Fibroblast of lung (primary cell): ENCODE results near the gene B3GLCT.

ENCODE experiments used
- EZH2 ChIP-seq: IDR thresholded peaks from 2 replicates; pipeline ENCODE4 v1.5.1; 2012; ENCODE audit warnings: low read length, control low read depth, mild to moderate bottlenecking; ENCODE audit errors: missing control alignments
- TF ChIP-seq, protein P1 (sequence below), 2 donors: IDR thresholded peaks in 1 of 2; conservative IDR thresholded peaks in 1 of 2; 1 replicate in 1 of 2; 2 replicates in 1 of 2; pipeline ENCODE4 v1.5.1; 2011 to 2012; ENCODE audit warnings: low read length in 2 of 2, control low read depth in 1 of 2, inconsistent platforms in 1 of 2, low read depth in 1 of 2, mild to moderate bottlenecking in 1 of 2

GRCh38 chr13:31276421-31276820 lies 76.6 kb downstream of the B3GLCT start:
- TF ChIP-seq, protein P1, sequence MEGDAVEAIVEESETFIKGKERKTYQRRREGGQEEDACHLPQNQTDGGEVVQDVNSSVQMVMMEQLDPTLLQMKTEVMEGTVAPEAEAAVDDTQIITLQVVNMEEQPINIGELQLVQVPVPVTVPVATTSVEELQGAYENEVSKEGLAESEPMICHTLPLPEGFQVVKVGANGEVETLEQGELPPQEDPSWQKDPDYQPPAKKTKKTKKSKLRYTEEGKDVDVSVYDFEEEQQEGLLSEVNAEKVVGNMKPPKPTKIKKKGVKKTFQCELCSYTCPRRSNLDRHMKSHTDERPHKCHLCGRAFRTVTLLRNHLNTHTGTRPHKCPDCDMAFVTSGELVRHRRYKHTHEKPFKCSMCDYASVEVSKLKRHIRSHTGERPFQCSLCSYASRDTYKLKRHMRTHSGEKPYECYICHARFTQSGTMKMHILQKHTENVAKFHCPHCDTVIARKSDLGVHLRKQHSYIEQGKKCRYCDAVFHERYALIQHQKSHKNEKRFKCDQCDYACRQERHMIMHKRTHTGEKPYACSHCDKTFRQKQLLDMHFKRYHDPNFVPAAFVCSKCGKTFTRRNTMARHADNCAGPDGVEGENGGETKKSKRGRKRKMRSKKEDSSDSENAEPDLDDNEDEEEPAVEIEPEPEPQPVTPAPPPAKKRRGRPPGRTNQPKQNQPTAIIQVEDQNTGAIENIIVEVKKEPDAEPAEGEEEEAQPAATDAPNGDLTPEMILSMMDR (conservative IDR thresholded peaks at IDR 0.05 in 1 of 2, IDR thresholded peaks at IDR 0.05 in 1 of 2; ENCODE audit: low read depth in 1 of 2, low read length in 2 of 2): no peak
- no peak for TF ChIP-seq EZH2
